ENCODE data around the gene OPTC.

The OPTC gene

GRCh38 chr1:203518541-203518940 is 24.6 kb downstream of the OPTC start:
- DNase-seq: no peak

GRCh38 chr1:203519053-203519840 is 25.3 kb downstream of the OPTC start:
- DNase-seq: no peak

DNA sequence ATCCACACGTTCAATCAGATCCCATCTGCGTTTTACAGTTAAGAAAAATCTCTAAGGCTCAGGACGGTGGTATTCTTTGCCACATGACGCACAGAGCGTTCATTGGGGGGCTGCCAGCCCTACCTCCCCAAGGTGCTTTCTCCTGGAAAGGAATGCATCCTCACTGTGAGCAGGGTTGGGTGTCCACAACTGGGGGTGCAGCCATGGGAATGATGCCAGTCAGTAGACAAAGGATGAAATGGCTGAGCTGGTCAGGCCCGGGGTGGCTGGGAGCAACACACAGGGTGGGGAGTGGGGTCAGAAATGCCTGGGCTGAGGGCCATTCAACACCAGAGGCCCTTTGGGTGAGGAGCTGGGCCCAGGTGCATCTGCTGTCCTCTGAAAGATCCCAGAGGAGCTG is 25.9 kb downstream of the OPTC start:
- no peak for DNase-seq

DNA sequence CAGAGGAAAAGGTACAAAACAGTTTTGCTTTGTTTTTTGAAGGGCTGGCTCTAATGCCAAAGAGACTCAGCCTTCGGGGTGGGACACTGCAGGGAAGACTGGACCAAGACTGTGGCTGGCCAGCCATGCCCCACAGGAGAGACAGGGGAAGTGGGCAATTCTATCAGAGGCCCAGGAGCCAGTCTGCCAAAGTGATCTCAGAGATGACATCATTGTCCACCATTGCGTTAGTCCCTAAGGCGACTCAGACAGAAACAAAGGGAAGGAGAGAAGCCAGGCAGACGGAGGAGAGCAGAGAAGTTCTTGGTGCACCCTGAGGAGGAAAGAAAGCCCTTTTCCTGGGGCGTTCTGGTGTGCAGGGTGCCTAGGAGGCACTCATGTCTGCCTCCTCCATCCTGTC is 26.4 kb downstream of the OPTC start:
- no peak for DNase-seq

GRCh38 chr1:203521074-203521794 is 27.3 kb downstream of the OPTC start:
- DNase-seq: no peak

DNA sequence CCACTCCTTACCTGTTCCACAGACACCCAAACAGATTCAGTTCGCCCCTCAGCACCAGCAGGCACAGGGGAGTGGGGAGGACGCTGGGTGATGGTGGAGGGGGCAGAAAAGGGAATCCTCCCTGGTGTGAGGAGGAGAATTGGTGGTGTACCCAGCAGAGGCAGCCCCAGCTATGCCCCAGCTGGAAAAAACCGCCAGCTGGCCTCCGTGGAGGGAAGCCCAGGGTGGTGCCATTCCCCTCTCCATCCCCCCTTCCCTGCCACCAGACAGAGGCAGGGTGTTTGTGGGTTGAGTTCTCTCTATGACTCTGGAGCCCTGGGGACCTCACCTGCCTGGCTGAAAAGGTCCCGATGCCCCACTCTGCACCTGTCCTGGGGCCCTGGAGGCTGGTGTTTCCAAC is 27.9 kb downstream of the OPTC start:
- no peak for DNase-seq

GRCh38 chr1:203522237-203522636 is 28.3 kb downstream of the OPTC start:
- DNase-seq: no peak

DNA sequence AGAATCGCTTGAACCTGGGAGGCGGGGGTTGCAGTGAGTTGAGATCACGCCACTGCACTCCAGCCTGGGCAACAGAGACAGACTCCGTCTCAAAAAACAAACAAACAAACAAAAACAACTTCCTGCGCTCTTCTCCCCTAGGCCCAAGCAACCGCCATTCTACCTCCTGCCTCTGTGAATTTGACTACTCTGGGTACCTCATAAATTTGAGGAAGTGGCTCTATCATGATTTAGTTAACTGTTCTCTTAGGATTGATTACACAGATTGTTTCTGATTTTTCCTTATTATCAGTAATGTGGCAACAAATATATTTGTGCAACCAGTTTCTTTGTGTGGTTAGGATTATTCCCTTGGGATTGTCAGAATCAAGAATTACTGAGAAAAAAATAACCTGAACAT is 29.7 kb downstream of the OPTC start:
- no peak for DNase-seq

GRCh38 chr1:203524152-203524551 is 30.2 kb downstream of the OPTC start:
- no peak for DNase-seq

DNA sequence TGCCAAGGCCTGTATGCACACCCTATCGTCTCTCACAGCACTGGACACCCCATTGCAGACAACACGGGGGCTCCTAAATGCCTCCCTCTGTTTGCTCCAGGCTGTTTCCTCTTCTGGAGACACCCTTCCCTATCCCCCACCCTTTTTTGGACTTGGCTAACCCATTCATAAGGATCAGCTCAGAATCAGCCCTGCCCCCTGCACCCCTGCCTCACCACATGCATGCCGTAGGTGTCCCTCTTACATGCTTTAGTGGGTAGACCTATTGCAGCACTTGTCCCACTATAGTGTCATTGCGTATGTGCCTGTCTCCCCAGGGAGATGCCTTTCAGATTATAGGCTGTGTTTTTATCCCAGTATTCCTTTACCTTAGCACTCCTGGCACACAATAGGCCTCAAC is 30.9 kb downstream of the OPTC start:
- DNase-seq: no peak

- DNase-seq: no peak
Measured at GRCh38 chr1:203525685-203526084, 31.7 kb downstream of the OPTC start.

DNA sequence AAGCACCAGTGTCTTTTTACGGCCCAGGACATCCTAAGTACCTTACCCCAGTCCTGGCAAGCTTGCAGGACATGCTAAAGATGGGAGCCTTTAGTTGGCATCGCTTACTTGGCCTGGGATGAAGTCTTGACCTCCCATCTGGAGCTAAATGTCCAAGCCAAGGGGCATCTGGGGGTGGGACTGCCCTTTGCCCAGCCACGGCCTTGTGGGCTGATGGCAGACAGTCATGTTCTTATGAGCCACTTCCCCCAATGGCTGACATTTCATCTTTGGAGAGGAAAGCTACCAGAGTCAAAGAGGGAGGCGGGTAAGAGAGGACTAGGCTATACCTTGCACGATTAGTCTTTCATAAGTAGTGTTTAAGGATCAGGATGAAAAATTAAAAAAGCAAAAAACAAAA is 32.2 kb downstream of the OPTC start:
- no peak for DNase-seq

DNA sequence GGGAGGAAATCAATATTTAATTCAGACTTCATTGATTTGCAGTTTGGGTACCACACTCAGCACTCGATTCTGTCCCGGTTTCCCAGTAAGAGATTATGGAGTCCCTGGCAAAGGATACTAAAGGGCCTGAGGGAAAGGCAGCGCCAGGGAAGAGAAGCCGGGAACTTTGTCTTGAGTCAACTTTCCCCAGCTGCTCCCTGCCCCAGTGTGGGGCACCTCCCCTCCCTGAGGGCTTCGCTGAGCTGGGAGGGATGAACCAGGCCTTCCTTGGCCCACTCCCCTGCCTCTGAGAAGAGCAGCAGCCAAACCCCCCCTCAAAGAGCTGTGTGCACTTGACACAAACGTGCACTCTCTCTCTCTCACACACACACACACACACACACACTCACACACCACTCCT is 32.6 kb downstream of the OPTC start:
- DNase-seq: no peak

- no peak for DNase-seq
Measured at GRCh38 chr1:203527013-203527412, 33.1 kb downstream of the OPTC start.

GRCh38 chr1:203528063-203528462 is 34.1 kb downstream of the OPTC start:
- no peak for DNase-seq

- no peak for DNase-seq
Measured at GRCh38 chr1:203528976-203529835, 35.3 kb downstream of the OPTC start.

DNA sequence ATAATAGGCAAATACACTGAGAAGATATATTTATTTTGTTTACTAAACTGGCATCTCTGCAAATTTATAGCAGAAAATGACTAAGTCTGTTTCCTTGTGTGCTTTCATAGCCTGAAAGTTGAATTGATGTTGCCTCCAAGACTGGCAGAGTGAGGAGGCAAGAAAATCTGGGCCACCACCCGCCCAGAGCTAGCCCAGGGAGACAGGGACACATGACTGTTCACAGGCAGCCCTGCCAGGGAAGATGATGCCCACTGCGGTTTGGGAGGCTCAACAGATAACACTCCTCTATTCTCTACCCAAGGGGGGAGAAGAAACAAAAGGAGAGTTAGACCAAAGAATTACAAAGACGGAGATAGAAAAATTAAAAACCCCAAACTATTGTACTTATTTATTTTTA is 37.1 kb downstream of the OPTC start:
- no peak for DNase-seq

- DNase-seq: no peak
Measured at GRCh38 chr1:203534012-203534411, 40.1 kb downstream of the OPTC start.

DNA sequence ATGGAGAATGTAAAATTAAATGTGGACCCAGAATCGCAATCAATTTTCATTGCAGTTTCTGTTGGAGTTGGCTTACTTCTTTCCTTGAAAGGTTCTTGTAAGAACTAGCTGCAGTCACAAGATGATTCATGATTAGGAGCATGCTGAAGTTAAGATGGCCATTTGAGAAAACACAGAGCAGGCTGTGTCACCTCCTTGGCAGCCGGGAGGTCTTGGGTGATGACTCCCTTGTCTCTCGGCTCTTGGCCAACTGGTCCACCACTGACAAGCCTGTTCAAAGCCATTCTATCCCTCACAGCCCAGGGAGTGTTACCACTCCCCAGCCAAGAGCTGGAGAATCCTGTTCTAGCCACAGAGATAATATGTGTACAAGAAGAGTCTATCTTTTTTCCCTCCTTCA is 40.6 kb downstream of the OPTC start:
- peak; percentile 11 for DNase-seq

DNA sequence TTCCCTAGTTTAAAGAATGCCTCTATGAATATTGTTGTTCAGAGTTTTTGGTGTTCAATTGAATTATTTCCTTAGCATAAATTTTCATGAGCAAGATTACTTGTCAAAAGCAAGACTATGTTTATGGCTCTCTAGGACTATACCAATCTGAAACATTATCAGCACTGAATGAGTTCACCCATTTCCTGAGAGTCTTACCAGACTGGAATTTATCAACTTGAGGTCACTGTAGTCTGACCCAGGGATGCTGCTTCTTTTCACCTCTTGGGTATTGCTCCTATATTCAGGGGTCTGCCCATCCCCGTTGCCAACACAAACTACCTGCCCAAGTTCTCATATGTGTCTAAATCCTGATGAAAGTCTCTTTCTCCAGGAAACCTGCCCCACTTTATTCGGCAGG is 42.6 kb downstream of the OPTC start:
- no peak for DNase-seq

DNA sequence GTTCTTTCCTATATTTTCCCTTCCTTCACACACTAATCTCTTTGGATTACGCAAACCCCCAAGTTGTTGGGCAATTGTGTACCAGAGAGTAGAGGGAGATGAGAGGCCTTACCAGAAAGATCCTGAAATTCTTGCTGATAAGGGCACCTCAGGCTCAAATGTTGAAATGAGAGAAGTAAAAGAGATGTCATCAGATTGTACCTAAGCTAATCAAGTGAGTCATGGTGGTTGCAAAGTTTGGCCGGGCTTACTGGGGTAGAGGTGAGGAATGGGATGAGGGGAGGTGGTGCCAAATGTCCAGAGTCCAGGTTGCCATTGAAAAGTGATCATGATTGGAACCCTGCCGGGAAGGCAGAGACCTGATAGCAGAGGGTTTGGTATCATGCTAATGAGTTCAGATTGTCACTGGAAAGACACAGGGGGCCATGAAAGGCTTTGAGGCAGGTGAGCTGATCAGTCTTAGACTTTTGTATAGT is 43.1 kb downstream of the OPTC start:
- no peak for DNase-seq

- no peak for DNase-seq
Measured at GRCh38 chr1:203537806-203538464, 44.0 kb downstream of the OPTC start.

- no peak for DNase-seq
Measured at GRCh38 chr1:203538726-203539125, 44.8 kb downstream of the OPTC start.

All from GOT3 (cell line).